Left lobe of liver (tissue), 2 donors: ENCODE data around the gene CDK4. TPM values are rescaled to one million over a fixed set of nuclear protein-coding genes. Genes with fewer than 3 reads are reported as not detected.
"Not testable (repeated sequence)": the region's sequence is repeated elsewhere in the genome, so short reads cannot be mapped to it uniquely, and the experiment has no call there.

ENCODE experiments used
- ATAC-seq: fragments of 200-7000 bp; cut with Tn5 transposase; one replicate; pipeline ENCODE4 v1.9.1; 2020; ENCODE audit warnings: mild to moderate bottlenecking, moderate library complexity
- DNase-seq: peaks from one replicate; pipeline ENCODE4 v3.0.0-alpha.2; 2020; ENCODE audit warnings: low spot score
- total RNA-seq: library from RNA; stranded (reverse); gene quantifications from one replicate; pipeline ENCODE4 v1.2.1, GENCODE V29; 2021
- donor health status: DM: no; HTN: no; CAD: no; lungs with moderate emphysema.
- donor health status: DM: no; HTN: yes; CAD: no.

Gene CDK4
- total RNA-seq, 1 donor from 2014 or later, result 30.8 TPM

DNA sequence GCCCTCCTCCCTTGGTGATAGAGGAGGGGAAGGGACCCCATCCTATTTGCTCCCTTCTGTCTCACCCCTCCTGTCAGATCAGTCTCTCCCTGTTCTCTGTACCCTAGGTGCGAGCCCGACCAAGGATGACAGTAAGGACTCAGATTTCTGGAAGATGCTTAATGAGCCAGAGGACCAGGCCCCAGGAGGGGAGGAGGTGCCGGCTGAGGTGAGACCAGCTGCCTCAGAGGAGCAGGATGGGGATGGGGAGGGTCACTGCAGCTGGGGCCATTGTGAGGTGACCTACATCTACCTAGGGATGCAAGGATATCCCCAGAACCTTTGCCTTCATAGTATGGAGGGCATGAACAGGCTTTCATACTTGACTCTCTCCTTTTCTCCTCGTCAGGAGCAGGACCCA lies 35.8 kb downstream of the CDK4 start:
- no peak for ATAC-seq

DNA sequence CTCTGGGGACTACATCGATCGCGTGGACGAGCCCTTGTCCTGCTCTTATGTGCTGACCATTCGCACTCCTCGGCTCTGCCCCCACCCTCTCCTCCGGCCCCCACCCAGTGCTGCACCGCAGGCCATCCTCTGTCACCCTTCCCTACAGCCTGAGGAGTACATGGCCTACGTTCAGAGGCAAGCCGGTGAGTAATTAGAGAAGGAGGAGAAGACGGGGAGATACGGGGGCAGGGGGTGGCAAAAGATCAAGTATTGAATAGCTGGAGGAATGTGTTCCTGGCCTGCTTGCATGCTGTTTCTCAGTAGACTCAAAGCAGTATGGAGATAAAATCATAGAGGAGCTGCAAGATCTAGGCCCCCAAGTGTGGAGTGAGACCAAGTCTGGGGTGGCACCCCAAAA lies 36.3 kb downstream of the CDK4 start:
- DNase-seq (no peak), ATAC-seq (no peak)

More for the DNA sequence above, 35.8 kb downstream of the CDK4 start:
- no peak for DNase-seq

GRCh38 chr12:57715036-57715748 lies 36.9 kb downstream of the CDK4 start:
- DNase-seq, ATAC-seq: not testable (repeated sequence)

GRCh38 chr12:57713209-57713608 lies 38.9 kb downstream of the CDK4 start:
- no peak for ATAC-seq

DNA sequence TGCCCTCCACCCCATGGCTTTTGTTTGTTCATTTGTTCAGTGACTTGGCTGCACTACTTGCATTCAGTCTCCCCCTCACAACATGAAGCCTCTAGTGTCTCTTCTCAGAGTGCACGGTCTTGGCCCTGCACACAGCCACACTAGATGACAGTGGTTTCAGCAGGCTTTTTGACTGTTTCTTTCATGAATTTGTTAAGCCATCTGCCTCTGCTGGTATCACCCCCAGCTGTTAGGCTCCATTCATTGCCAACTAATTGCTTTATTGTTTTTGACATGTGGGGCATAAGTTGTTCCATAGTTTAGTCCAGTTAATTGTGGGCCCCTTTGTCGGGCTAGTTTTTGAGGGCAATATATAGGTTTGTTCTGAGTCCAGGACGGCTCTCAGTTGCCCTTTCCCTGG lies 39.4 kb downstream of the CDK4 start:
- DNase-seq, result no peak
- no peak for ATAC-seq

More at GRCh38 chr12:57713209-57713608, 38.9 kb downstream of the CDK4 start:
- DNase-seq, result no peak

DNA sequence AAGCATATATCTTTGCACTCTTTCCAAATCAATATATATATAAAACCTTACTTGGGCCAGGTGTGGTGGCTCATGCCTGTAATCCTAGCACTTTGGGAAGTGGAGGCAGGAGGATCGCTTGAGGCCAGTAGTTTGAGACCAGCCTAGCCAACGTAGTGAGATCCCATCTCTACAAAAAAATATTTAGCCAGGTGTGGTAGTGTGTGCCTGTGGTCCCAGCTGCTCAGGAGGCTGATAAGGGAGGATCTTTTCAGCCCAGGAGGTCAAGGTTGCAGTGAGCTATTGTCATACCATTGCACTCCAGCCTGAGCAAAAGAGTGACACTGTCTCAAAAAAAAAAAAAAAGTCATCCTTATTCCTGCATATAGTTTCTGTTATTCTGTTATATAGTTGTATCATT lies 43.8 kb downstream of the CDK4 start:
- DNase-seq (no peak), ATAC-seq (no peak)

DNA sequence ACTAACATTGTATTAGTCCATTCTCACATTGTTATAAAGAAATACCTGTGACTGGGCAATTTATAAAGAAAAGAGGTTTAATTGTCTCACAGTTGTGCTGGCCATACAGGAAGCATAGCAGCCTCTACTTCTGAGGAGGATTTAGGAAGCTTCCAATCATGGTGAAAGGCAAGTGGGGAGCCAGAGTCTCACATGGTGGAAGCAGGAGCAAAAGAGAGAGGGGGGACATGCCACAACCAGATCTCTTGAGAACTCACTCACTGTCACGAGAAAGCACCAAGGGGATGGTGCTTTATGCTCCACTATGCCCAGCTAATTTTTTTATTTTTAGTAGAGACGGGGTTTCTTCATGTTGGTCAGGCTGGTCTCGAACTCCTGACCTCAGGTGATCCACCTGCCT lies 44.9 kb downstream of the CDK4 start:
- DNase-seq (no peak), ATAC-seq (no peak)

DNA sequence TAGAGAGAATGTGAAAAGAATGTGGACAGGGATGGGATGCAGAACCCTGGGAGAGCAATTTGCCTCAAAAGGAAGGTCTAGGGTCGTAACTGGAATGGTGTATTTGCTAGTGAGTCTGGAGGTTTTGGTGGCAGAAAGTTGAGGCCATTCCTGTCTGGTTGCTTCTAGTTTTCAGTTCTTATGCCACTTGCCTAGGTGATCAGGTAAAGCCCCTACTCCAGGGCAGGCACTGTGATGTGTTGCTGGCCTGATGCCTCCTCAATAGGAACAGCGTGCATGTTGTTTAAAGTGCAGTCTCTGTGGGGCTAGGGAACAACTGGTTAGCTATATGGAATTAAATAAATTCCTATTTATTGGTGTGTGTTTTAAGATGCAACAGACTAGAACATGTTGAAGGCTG lies 51.8 kb downstream of the CDK4 start:
- DNase-seq (no peak), ATAC-seq (no peak)

- DNase-seq (no peak), ATAC-seq (no peak)
Measured at GRCh38 chr12:57698414-57698813, 53.7 kb downstream of the CDK4 start.

Other genes starting within 250 kb of the CDK4 start
- gene DDIT3, start 231.8 kb downstream of the CDK4 start, total RNA-seq, result 13.9 TPM
- gene MBD6, start 229.5 kb downstream of the CDK4 start, total RNA-seq, result 59.6 TPM
- gene DCTN2, start 205.1 kb downstream of the CDK4 start, total RNA-seq, result 28.9 TPM
- 0.05 TPM for gene KIF5A, start 202.3 kb downstream of the CDK4 start, total RNA-seq
- 11.8 TPM for gene PIP4K2C, start 161.1 kb downstream of the CDK4 start, total RNA-seq
- 2.2 TPM for gene DTX3, start 147.5 kb downstream of the CDK4 start, total RNA-seq
- 1.5 TPM for gene ARHGEF25, start 140.9 kb downstream of the CDK4 start, total RNA-seq
- gene B4GALNT1, start 119.1 kb downstream of the CDK4 start, total RNA-seq, result 0.60 TPM
- 230 TPM for gene OS9, start 58.2 kb downstream of the CDK4 start, total RNA-seq
- 0.83 TPM for gene AGAP2, start 13.6 kb downstream of the CDK4 start, total RNA-seq
- gene TSPAN31, start 7.3 kb downstream of the CDK4 start, total RNA-seq, result 18.2 TPM
- gene MARCHF9, start 2.8 kb upstream of the CDK4 start, total RNA-seq, result 3.6 TPM
- gene CYP27B1, start 14.8 kb upstream of the CDK4 start, total RNA-seq, result 0.45 TPM
- gene METTL1, start 19.8 kb upstream of the CDK4 start, total RNA-seq, result 9.7 TPM
- gene EEF1AKMT3, start 20.3 kb upstream of the CDK4 start, total RNA-seq, result 6.0 TPM
- 30.0 TPM for gene TSFM, start 30.5 kb upstream of the CDK4 start, total RNA-seq
- gene AVIL, start 66.4 kb upstream of the CDK4 start, total RNA-seq, result 5.1 TPM
- gene CTDSP2, start 94.4 kb upstream of the CDK4 start, total RNA-seq, result 86.3 TPM
- gene ATP23, start 189.3 kb upstream of the CDK4 start, total RNA-seq, result 4.0 TPM